GM18507 (cell line): ENCODE results near the gene SLC29A3.

ENCODE experiments used
- DNase-seq: peaks from one replicate; pipeline ENCODE4 v3.0.0; 2011; ENCODE audit warnings: low read depth; ENCODE audit not compliant: insufficient read length; ENCODE audit errors: extremely low spot score
- FAIRE-seq: peaks from 2 replicates; lab custom pipeline; 2011; peaks lifted over from hg19 to GRCh38; lab: Jason Lieb, UNC

The SLC29A3 gene

GRCh38 chr10:71381611-71382010, 62.6 kb downstream of the SLC29A3 start:
- DNase-seq = no peak
- FAIRE-seq = no peak

GRCh38 chr10:71382028-71382427, 63.0 kb downstream of the SLC29A3 start:
- no peak for FAIRE-seq
- DNase-seq = no peak

GRCh38 chr10:71382757-71383156, 63.7 kb downstream of the SLC29A3 start:
- no peak for DNase-seq
- FAIRE-seq = no peak

GRCh38 chr10:71383972-71384687, 65.1 kb downstream of the SLC29A3 start:
- DNase-seq = no peak
- peak; percentile 80 for FAIRE-seq

GRCh38 chr10:71388171-71388570, 69.1 kb downstream of the SLC29A3 start:
- no peak for DNase-seq
- FAIRE-seq = no peak

- no peak for DNase-seq
- FAIRE-seq = no peak
Observed at GRCh38 chr10:71388583-71389310, 69.7 kb downstream of the SLC29A3 start.

GRCh38 chr10:71389768-71390460, 70.9 kb downstream of the SLC29A3 start:
- DNase-seq (no peak), FAIRE-seq (no peak)

- DNase-seq (no peak), FAIRE-seq (no peak)
Observed at GRCh38 chr10:71390461-71390835, 71.4 kb downstream of the SLC29A3 start.

- FAIRE-seq (no peak), DNase-seq (no peak)
Observed at GRCh38 chr10:71390921-71391690, 72.0 kb downstream of the SLC29A3 start.

- DNase-seq = no peak
- FAIRE-seq = no peak
Observed at GRCh38 chr10:71391701-71392100, 72.6 kb downstream of the SLC29A3 start.

- FAIRE-seq (no peak), DNase-seq (no peak)
Observed at GRCh38 chr10:71392292-71392691, 73.2 kb downstream of the SLC29A3 start.

- DNase-seq (no peak), FAIRE-seq (no peak)
Observed at GRCh38 chr10:71392791-71393781, 74.0 kb downstream of the SLC29A3 start.

GRCh38 chr10:71393841-71394475, 74.9 kb downstream of the SLC29A3 start:
- DNase-seq = no peak
- FAIRE-seq = no peak

GRCh38 chr10:71394926-71395562, 76.0 kb downstream of the SLC29A3 start:
- FAIRE-seq (no peak), DNase-seq (no peak)

- no peak for DNase-seq
- no peak for FAIRE-seq
Observed at GRCh38 chr10:71395621-71396020, 76.6 kb downstream of the SLC29A3 start.

- DNase-seq = no peak
Observed at GRCh38 chr10:71396084-71396710, 77.1 kb downstream of the SLC29A3 start.

GRCh38 chr10:71396711-71397295, 77.7 kb downstream of the SLC29A3 start, which contains the start of gene CDH23:
CDH23 (plus strand) TSS chr10:71396920; CDS start chr10:71439832, 42,912 bp downstream.
- FAIRE-seq (no peak), DNase-seq (no peak)

More at GRCh38 chr10:71396084-71396710, 77.1 kb downstream of the SLC29A3 start:
- FAIRE-seq = no peak
